ENCODE data around the gene CTNNBL1.
"Not testable (repeated sequence)": the region's sequence is repeated elsewhere in the genome, so short reads cannot be mapped to it uniquely, and the experiment has no call there.

The CTNNBL1 gene

GRCh38 chr20:37700301-37700700 lies 6.5 kb downstream of the CTNNBL1 start:
- DNase-seq (ENCODE audit: low spot score) = no peak
- Histone ChIP-seq H3K27me3 (ENCODE audit: insufficient read depth, poor library complexity, severe bottlenecking) (no peaks in the 10 kb centered on the region), H3K4me1 (ENCODE audit: insufficient read depth, poor library complexity, severe bottlenecking) (peaks cover 9% of the 10 kb centered on the region), H3K27ac (ENCODE audit: poor library complexity, severe bottlenecking) (no peak overlapping the region), H3K4me3 (ENCODE audit: severe bottlenecking) (no peak overlapping the region), H3K9me3 (ENCODE audit: severe bottlenecking) (no peaks in the 10 kb centered on the region), H3K36me3 (ENCODE audit: low read depth) (peaks cover 35% of the 10 kb centered on the region)
- ATAC-seq (ENCODE audit: low read depth) = no peak
- TF ChIP-seq CTCF (IDR thresholded peaks at IDR 0.05; ENCODE audit: poor library complexity, severe bottlenecking) = no peak

GRCh38 chr20:37701676-37702075 lies 7.8 kb downstream of the CTNNBL1 start:
- not testable (repeated sequence) for H3K27ac ChIP-seq (ENCODE audit: poor library complexity, severe bottlenecking)

GRCh38 chr20:37702403-37703034 lies 8.7 kb downstream of the CTNNBL1 start:
- DNase-seq (ENCODE audit: low spot score) (no peak), ATAC-seq (ENCODE audit: low read depth) (no peak)
- no peaks in the 10 kb centered on the region for H3K9me3 ChIP-seq (ENCODE audit: severe bottlenecking)
- H3K4me1 ChIP-seq (ENCODE audit: insufficient read depth, poor library complexity, severe bottlenecking) = peaks cover 9% of the 10 kb centered on the region
- TF ChIP-seq CTCF (IDR thresholded peaks at IDR 0.05; ENCODE audit: poor library complexity, severe bottlenecking) = no peak
- H3K36me3 ChIP-seq (ENCODE audit: low read depth) = peaks cover 14% of the 10 kb centered on the region
- H3K27me3 ChIP-seq (ENCODE audit: insufficient read depth, poor library complexity, severe bottlenecking) = no peaks in the 10 kb centered on the region
- no peak overlapping the region for H3K27ac ChIP-seq (ENCODE audit: poor library complexity, severe bottlenecking)
- H3K4me3 ChIP-seq (ENCODE audit: severe bottlenecking) = no peak overlapping the region

More at GRCh38 chr20:37701676-37702075, 7.8 kb downstream of the CTNNBL1 start:
- peak; percentile 87 for ATAC-seq (ENCODE audit: low read depth)
- H3K36me3 ChIP-seq (ENCODE audit: low read depth) = peaks cover 23% of the 10 kb centered on the region
- not testable (repeated sequence) for H3K27me3 ChIP-seq (ENCODE audit: insufficient read depth, poor library complexity, severe bottlenecking); H3K9me3 ChIP-seq (ENCODE audit: severe bottlenecking); DNase-seq (ENCODE audit: low spot score); H3K4me3 ChIP-seq (ENCODE audit: severe bottlenecking); H3K4me1 ChIP-seq (ENCODE audit: insufficient read depth, poor library complexity, severe bottlenecking)

GRCh38 chr20:37703035-37703845 lies 9.4 kb downstream of the CTNNBL1 start:
- DNase-seq (ENCODE audit: low spot score) (no peak), ATAC-seq (ENCODE audit: low read depth) (no peak)
- Histone ChIP-seq H3K4me1 (ENCODE audit: insufficient read depth, poor library complexity, severe bottlenecking) (peaks cover 9% of the 10 kb centered on the region), H3K27me3 (ENCODE audit: insufficient read depth, poor library complexity, severe bottlenecking) (no peaks in the 10 kb centered on the region), H3K4me3 (ENCODE audit: severe bottlenecking) (no peak overlapping the region), H3K9me3 (ENCODE audit: severe bottlenecking) (no peaks in the 10 kb centered on the region), H3K27ac (ENCODE audit: poor library complexity, severe bottlenecking) (no peak overlapping the region), H3K36me3 (ENCODE audit: low read depth) (peaks cover 10% of the 10 kb centered on the region; the same call in 1 of the 2 replicates)
- TF ChIP-seq CTCF (IDR thresholded peaks at IDR 0.05; ENCODE audit: poor library complexity, severe bottlenecking) = no peak

- Histone ChIP-seq H3K4me3 (ENCODE audit: severe bottlenecking) (no peak overlapping the region), H3K27ac (ENCODE audit: poor library complexity, severe bottlenecking) (no peak overlapping the region), H3K36me3 (ENCODE audit: low read depth) (peaks cover 10% of the 10 kb centered on the region; the same call in 1 of the 2 replicates), H3K27me3 (ENCODE audit: insufficient read depth, poor library complexity, severe bottlenecking) (no peaks in the 10 kb centered on the region), H3K9me3 (ENCODE audit: severe bottlenecking) (no peaks in the 10 kb centered on the region), H3K4me1 (ENCODE audit: insufficient read depth, poor library complexity, severe bottlenecking) (peaks cover 9% of the 10 kb centered on the region)
- no peak for TF ChIP-seq CTCF (IDR thresholded peaks at IDR 0.05; ENCODE audit: poor library complexity, severe bottlenecking)
- DNase-seq (ENCODE audit: low spot score) = no peak
- no peak for ATAC-seq (ENCODE audit: low read depth)
Observed at GRCh38 chr20:37704955-37705354, 11.1 kb downstream of the CTNNBL1 start.
